HEK293 (cell line): Measurements from ENCODE around the gene GRN.
A peak's percentile ranks its signal among the peaks of the same experiment; 100 is the strongest.

Experiments
- CTCF ChIA-PET: fragments of 350-600 bp; formaldehyde crosslinking; extraction: SDS; loops from one replicate; lab custom pipeline; 2021; ENCODE audit warnings: antibody characterized with exemption; lab: Yijun Ruan, JAX
- POLR2A ChIA-PET: fragments of 300-600 bp; formaldehyde crosslinking; extraction: SDS; loops from one replicate; lab custom pipeline; 2020; ENCODE audit warnings: antibody characterized with exemption, inconsistent platforms; lab: Yijun Ruan, JAX
- H3K27ac ChIP-seq: fragments of 200-500 bp; sonication (Bioruptor generic); 2 replicates; pipeline ENCODE4 v1.5.1; 2014; ENCODE audit warnings: low read depth, low read length, control low read depth, inconsistent platforms; ENCODE audit errors: extremely low read depth
- H3K36me3 ChIP-seq, 2 experiments: fragments of 200-500 bp in 1 of 2; sonication (Bioruptor generic) in 1 of 2; 1 replicate in 1 of 2; 2 replicates in 1 of 2; pipeline ENCODE4 v1.5.1; 2014 to 2017; ENCODE audit warnings: inconsistent platforms in 2 of 2, low read length in 2 of 2; ENCODE audit not compliant: control insufficient read depth in 2 of 2, insufficient read depth in 1 of 2
- H3K4me1 ChIP-seq: fragments of 200-500 bp; sonication (Bioruptor generic); 2 replicates; pipeline ENCODE4 v1.5.1; 2014; ENCODE audit warnings: mild to moderate bottlenecking, low read length, inconsistent platforms; ENCODE audit not compliant: control insufficient read depth, insufficient read depth
- H3K4me3 ChIP-seq: 2 replicates; pipeline ENCODE4 v1.5.1; 2011; ENCODE audit warnings: low read depth, mild to moderate bottlenecking, control low read depth, low read length, moderate library complexity
- H3K9me3 ChIP-seq: fragments of 200-500 bp; sonication (Bioruptor generic); 2 replicates; pipeline ENCODE4 v1.5.1; 2014; ENCODE audit warnings: low read depth, low read length, inconsistent platforms; ENCODE audit not compliant: control insufficient read depth, insufficient read depth
- EGR2 ChIP-seq: fragments of 450-650 bp; formaldehyde crosslinking; IDR thresholded peaks from 2 replicates; pipeline ENCODE4 v1.5.1; 2016; ENCODE audit warnings: low read depth, missing biosample characterization, missing genetic modification characterization
- GLIS2 ChIP-seq: fragments of 450-650 bp; formaldehyde crosslinking; IDR thresholded peaks from 2 replicates; pipeline ENCODE4 v1.5.1; 2016; ENCODE audit warnings: missing biosample characterization, missing genetic modification characterization
- HOXC10 ChIP-seq: sonication (generic); formaldehyde crosslinking; IDR thresholded peaks from 2 replicates; pipeline ENCODE4 v1.8.1; 2023; ENCODE audit warnings: mild to moderate bottlenecking, missing genetic modification reagents
- KLF1 ChIP-seq: fragments of 450-650 bp; formaldehyde crosslinking; IDR thresholded peaks from 2 replicates; pipeline ENCODE4 v1.5.1; 2016; ENCODE audit warnings: missing biosample characterization, missing genetic modification characterization
- TRIM28 ChIP-seq: IDR thresholded peaks from 2 replicates; pipeline ENCODE4 v1.6.1; 2011; ENCODE audit warnings: low read length, control low read depth, borderline replicate concordance
- ZFHX2 ChIP-seq: fragments of 450-650 bp; formaldehyde crosslinking; conservative IDR thresholded peaks from 2 replicates; pipeline ENCODE4 v1.5.1; 2016; ENCODE audit warnings: missing biosample characterization, missing genetic modification characterization
- ZFP69B ChIP-seq: fragments of 450-650 bp; formaldehyde crosslinking; IDR thresholded peaks from 2 replicates; pipeline ENCODE4 v1.5.1; 2016; ENCODE audit warnings: missing biosample characterization, missing genetic modification characterization
- ZNF114 ChIP-seq: fragments of 450-650 bp; formaldehyde crosslinking; IDR thresholded peaks from 2 replicates; pipeline ENCODE4 v1.5.0; 2017; ENCODE audit warnings: missing biosample characterization, missing genetic modification characterization
- ZNF138 ChIP-seq: fragments of 450-650 bp; formaldehyde crosslinking; IDR thresholded peaks from 2 replicates; pipeline ENCODE4 v1.5.1; 2016; ENCODE audit warnings: missing biosample characterization, missing genetic modification characterization, borderline replicate concordance
- ZNF169 ChIP-seq: fragments of 450-650 bp; formaldehyde crosslinking; IDR thresholded peaks from 2 replicates; pipeline ENCODE4 v1.5.1; 2016; ENCODE audit warnings: missing biosample characterization, missing genetic modification characterization
- ZNF335 ChIP-seq: fragments of 450-650 bp; formaldehyde crosslinking; conservative IDR thresholded peaks from 2 replicates; pipeline ENCODE4 v1.5.1; 2016; ENCODE audit warnings: missing biosample characterization, missing genetic modification characterization
- ZNF341 ChIP-seq: fragments of 450-650 bp; formaldehyde crosslinking; IDR thresholded peaks from 2 replicates; pipeline ENCODE4; 2016; ENCODE audit warnings: low read depth, missing biosample characterization, missing genetic modification characterization
- ZNF433 ChIP-seq: fragments of 450-650 bp; formaldehyde crosslinking; IDR thresholded peaks from 2 replicates; pipeline ENCODE4 v1.5.1; 2016; ENCODE audit warnings: missing biosample characterization, missing genetic modification characterization, low read depth
- ZNF501 ChIP-seq: fragments of 450-650 bp; formaldehyde crosslinking; IDR thresholded peaks from 2 replicates; pipeline ENCODE4 v1.5.1; 2016; ENCODE audit warnings: missing biosample characterization, missing genetic modification characterization
- ZNF510 ChIP-seq: fragments of 450-650 bp; formaldehyde crosslinking; IDR thresholded peaks from 2 replicates; pipeline ENCODE4 v1.5.1; 2018; ENCODE audit warnings: mild to moderate bottlenecking, missing genetic modification characterization, missing biosample characterization; ENCODE audit not compliant: insufficient replicate concordance
- ZNF548 ChIP-seq: fragments of 450-650 bp; formaldehyde crosslinking; IDR thresholded peaks from 2 replicates; pipeline ENCODE4 v1.5.1; 2016; ENCODE audit warnings: missing biosample characterization, missing genetic modification characterization
- ZNF549 ChIP-seq: fragments of 450-650 bp; IDR thresholded peaks from 2 replicates; pipeline ENCODE4 v1.5.1; 2018; ENCODE audit warnings: missing biosample characterization, missing genetic modification characterization, mild to moderate bottlenecking, inconsistent platforms, moderate library complexity
- ZNF555 ChIP-seq: fragments of 450-650 bp; formaldehyde crosslinking; conservative IDR thresholded peaks from 2 replicates; pipeline ENCODE4 v1.5.1; 2017; ENCODE audit warnings: missing biosample characterization, mild to moderate bottlenecking, missing genetic modification characterization, inconsistent platforms
- ZNF660 ChIP-seq: fragments of 450-650 bp; IDR thresholded peaks from 2 replicates; pipeline ENCODE4 v1.5.1; 2018; ENCODE audit warnings: missing biosample characterization, mild to moderate bottlenecking, missing genetic modification characterization
- ZNF701 ChIP-seq: fragments of 450-650 bp; formaldehyde crosslinking; IDR thresholded peaks from 2 replicates; pipeline ENCODE4 v1.5.1; 2016; ENCODE audit warnings: missing biosample characterization, missing genetic modification characterization
- ZSCAN30 ChIP-seq: fragments of 450-650 bp; IDR thresholded peaks from 2 replicates; pipeline ENCODE4 v1.5.1; 2018; ENCODE audit warnings: missing biosample characterization, mild to moderate bottlenecking, missing genetic modification characterization, moderate library complexity
- TF ChIP-seq, protein P1 (sequence below): fragments of 450-650 bp; formaldehyde crosslinking; optimal IDR thresholded peaks from 2 replicates; pipeline ENCODE3; 2016; ENCODE audit warnings: missing biosample characterization, mild to moderate bottlenecking, missing genetic modification characterization
- TF ChIP-seq, protein P2 (sequence below): fragments of 450-650 bp; formaldehyde crosslinking; IDR thresholded peaks from 2 replicates; pipeline ENCODE4 v1.5.1; 2016; ENCODE audit warnings: missing biosample characterization, missing genetic modification characterization, borderline replicate concordance
- TF ChIP-seq, protein P3 (sequence below): fragments of 450-650 bp; formaldehyde crosslinking; IDR thresholded peaks from 2 replicates; pipeline ENCODE4 v1.5.1; 2016; ENCODE audit warnings: missing biosample characterization, missing genetic modification characterization
- TF ChIP-seq, protein P4 (sequence below): fragments of 450-650 bp; formaldehyde crosslinking; conservative IDR thresholded peaks from 2 replicates; pipeline ENCODE4 v1.5.1; 2016; ENCODE audit warnings: low read depth, missing biosample characterization, missing genetic modification characterization
- TF ChIP-seq, protein P5 (sequence below): fragments of 450-650 bp; formaldehyde crosslinking; IDR thresholded peaks from 2 replicates; pipeline ENCODE4 v1.5.1; 2017; ENCODE audit warnings: missing biosample characterization, mild to moderate bottlenecking, missing genetic modification characterization, moderate library complexity

Gene GRN

DNA sequence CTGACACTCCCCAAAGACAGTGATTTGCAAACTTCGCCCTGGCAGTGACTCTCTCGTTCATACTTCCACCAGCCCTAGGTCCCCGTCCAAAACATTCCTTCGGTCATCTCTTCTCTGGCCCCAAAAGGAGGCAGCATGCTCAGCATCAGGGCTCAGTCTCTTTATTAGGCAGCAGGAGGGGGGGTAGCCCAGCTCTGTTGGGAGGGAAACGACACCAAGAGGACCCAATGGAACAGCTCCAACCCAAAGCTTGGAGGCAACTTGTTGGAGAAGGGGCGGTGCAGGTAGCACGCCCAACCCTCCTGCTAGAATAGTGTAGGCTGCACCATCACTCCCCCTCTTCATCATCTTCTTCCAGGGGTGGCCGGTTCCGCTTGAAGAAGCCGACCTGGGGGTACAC, 26.9 kb downstream of the GRN start (continued):
- TF ChIP-seq ZNF555 (tag by site-specific recombination): no peak
- TF ChIP-seq, protein P1, sequence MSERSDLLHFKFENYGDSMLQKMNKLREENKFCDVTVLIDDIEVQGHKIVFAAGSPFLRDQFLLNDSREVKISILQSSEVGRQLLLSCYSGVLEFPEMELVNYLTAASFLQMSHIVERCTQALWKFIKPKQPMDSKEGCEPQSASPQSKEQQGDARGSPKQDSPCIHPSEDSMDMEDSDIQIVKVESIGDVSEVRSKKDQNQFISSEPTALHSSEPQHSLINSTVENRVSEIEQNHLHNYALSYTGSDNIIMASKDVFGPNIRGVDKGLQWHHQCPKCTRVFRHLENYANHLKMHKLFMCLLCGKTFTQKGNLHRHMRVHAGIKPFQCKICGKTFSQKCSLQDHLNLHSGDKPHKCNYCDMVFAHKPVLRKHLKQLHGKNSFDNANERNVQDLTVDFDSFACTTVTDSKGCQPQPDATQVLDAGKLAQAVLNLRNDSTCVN (tag by site-specific recombination): no peak
- no peak for TF ChIP-seq ZNF138

DNA sequence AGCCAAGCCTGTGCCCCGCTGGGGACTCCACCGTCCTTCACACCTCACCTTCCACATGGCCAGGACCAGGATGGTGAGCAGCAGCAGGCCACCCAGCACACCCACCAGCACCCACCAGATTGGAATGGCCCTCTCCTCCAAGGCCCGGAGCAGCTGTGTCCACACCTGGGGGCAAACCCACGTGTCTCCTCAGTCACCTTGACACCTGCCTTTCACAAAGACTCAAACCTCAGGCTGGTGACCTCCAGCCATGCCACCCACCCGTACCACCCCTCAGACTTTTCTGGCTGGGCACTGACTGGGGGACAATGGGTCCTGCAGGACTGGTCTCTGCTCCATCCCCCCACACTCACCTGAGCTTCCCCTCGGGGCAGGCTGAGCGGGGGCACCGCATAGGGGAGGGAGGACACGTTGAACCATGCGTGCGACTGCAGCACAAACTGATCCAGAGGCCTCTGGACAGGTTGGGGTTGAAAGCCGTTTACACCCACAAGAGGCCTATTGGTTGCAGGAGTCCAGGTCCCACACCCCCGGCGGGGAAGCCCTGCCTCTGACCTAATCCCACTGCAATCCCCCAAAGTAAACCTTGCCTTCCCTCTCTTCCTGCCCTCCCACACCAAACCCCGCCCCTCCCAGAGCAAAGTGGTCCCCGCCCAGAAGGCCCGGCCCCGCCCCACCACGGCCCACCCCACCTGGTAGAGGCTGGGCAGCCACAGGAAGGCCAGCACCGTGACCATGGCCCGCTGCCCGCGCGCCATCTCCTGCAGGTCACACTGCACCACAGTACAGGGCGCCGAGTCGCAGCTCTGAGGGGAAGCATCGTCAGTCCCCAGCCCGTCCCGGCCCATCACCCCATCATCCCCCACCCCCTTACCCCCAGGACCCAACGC, 29.4 kb downstream of the GRN start:
- H3K4me3 ChIP-seq: no peak overlapping the region
- TF ChIP-seq ZNF510 (tag by site-specific recombination): no peak
- TF ChIP-seq TRIM28: no peak
- no peak for TF ChIP-seq ZNF549 (tag by site-specific recombination)
- TF ChIP-seq ZNF548: no peak
- TF ChIP-seq EGR2: peak; percentile 49; the same call in 1 of the 2 replicates
- TF ChIP-seq ZNF114: no peak
- TF ChIP-seq ZNF341 (tag by site-specific recombination): no peak
- TF ChIP-seq ZFP69B: no peak
- peak; percentile 84 for TF ChIP-seq KLF1
- TF ChIP-seq, protein P2, sequence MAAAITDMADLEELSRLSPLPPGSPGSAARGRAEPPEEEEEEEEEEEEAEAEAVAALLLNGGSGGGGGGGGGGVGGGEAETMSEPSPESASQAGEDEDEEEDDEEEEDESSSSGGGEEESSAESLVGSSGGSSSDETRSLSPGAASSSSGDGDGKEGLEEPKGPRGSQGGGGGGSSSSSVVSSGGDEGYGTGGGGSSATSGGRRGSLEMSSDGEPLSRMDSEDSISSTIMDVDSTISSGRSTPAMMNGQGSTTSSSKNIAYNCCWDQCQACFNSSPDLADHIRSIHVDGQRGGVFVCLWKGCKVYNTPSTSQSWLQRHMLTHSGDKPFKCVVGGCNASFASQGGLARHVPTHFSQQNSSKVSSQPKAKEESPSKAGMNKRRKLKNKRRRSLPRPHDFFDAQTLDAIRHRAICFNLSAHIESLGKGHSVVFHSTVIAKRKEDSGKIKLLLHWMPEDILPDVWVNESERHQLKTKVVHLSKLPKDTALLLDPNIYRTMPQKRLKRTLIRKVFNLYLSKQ: no peak
- no peak for TF ChIP-seq GLIS2 (tag by site-specific recombination)
- TF ChIP-seq, protein P3, sequence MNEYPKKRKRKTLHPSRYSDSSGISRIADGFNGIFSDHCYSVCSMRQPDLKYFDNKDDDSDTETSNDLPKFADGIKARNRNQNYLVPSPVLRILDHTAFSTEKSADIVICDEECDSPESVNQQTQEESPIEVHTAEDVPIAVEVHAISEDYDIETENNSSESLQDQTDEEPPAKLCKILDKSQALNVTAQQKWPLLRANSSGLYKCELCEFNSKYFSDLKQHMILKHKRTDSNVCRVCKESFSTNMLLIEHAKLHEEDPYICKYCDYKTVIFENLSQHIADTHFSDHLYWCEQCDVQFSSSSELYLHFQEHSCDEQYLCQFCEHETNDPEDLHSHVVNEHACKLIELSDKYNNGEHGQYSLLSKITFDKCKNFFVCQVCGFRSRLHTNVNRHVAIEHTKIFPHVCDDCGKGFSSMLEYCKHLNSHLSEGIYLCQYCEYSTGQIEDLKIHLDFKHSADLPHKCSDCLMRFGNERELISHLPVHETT (tag by site-specific recombination): no peak
- TF ChIP-seq ZNF433 (tag by site-specific recombination): no peak
- TF ChIP-seq HOXC10 (CRISPR knock-in tag): no peak
- TF ChIP-seq ZSCAN30: no peak
- TF ChIP-seq, protein P4, sequence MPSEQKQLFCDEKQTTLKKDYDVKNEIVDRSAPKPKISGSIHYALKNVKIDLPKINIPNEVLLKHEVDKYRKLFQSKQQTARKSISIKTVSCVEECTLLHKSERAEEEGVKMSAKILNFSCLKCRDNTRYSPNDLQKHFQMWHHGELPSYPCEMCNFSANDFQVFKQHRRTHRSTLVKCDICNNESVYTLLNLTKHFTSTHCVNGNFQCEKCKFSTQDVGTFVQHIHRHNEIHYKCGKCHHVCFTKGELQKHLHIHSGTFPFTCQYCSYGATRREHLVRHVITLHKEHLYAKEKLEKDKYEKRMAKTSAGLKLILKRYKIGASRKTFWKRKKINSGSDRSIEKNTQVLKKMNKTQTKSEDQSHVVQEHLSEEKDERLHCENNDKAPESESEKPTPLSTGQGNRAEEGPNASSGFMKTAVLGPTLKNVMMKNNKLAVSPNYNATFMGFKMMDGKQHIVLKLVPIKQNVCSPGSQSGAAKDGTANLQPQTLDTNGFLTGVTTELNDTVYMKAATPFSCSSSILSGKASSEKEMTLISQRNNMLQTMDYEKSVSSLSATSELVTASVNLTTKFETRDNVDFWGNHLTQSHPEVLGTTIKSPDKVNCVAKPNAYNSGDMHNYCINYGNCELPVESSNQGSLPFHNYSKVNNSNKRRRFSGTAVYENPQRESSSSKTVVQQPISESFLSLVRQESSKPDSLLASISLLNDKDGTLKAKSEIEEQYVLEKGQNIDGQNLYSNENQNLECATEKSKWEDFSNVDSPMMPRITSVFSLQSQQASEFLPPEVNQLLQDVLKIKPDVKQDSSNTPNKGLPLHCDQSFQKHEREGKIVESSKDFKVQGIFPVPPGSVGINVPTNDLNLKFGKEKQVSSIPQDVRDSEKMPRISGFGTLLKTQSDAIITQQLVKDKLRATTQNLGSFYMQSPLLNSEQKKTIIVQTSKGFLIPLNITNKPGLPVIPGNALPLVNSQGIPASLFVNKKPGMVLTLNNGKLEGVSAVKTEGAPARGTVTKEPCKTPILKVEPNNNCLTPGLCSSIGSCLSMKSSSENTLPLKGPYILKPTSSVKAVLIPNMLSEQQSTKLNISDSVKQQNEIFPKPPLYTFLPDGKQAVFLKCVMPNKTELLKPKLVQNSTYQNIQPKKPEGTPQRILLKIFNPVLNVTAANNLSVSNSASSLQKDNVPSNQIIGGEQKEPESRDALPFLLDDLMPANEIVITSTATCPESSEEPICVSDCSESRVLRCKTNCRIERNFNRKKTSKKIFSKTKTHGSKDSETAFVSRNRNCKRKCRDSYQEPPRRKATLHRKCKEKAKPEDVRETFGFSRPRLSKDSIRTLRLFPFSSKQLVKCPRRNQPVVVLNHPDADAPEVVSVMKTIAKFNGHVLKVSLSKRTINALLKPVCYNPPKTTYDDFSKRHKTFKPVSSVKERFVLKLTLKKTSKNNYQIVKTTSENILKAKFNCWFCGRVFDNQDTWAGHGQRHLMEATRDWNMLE (tag by site-specific recombination): no peak
- TF ChIP-seq ZNF701 (tag by site-specific recombination): no peak
- peak; percentile 62 for TF ChIP-seq ZFHX2
- TF ChIP-seq ZNF660 (tag by site-specific recombination): no peak
- TF ChIP-seq, protein P5, sequence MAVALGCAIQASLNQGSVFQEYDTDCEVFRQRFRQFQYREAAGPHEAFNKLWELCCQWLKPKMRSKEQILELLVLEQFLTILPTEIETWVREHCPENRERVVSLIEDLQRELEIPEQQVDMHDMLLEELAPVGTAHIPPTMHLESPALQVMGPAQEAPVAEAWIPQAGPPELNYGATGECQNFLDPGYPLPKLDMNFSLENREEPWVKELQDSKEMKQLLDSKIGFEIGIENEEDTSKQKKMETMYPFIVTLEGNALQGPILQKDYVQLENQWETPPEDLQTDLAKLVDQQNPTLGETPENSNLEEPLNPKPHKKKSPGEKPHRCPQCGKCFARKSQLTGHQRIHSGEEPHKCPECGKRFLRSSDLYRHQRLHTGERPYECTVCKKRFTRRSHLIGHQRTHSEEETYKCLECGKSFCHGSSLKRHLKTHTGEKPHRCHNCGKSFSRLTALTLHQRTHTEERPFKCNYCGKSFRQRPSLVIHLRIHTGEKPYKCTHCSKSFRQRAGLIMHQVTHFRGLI (tag by site-specific recombination): no peak
- TF ChIP-seq ZNF501 (tag by site-specific recombination): no peak
- TF ChIP-seq ZNF169 (tag by site-specific recombination): no peak
- no peak for TF ChIP-seq ZNF335 (tag by site-specific recombination)

More for the DNA sequence above, 29.4 kb downstream of the GRN start:
- Histone ChIP-seq H3K27ac (no peak overlapping the region), H3K9me3 (no peaks in the 10 kb centered on the region), H3K36me3 (no peaks in the 10 kb centered on the region), H3K4me1 (no peaks in the 10 kb centered on the region)
- ChIA-PET POLR2A (interaction anchor here (0.6 kb wide), 1 partner anchor 101 kb away, joined by 4 read pairs; no protein-coding TSS in a partner anchor), CTCF (interaction anchor here (0.7 to 2.3 kb wide), 3 partner anchors 8 to 127 kb away, joined by 3 to 19 read pairs (median 7); partner anchors contain the start of gene FAM171A2)
